Hepatocyte (in vitro differentiated cells): ENCODE results near the gene SREBF1. TPM values are rescaled to one million over a fixed set of nuclear protein-coding genes. Genes with fewer than 3 reads are reported as not detected.

ENCODE experiments used
- DNase-seq: peaks from one replicate; pipeline ENCODE4 v3.0.0-alpha.2; 2016; ENCODE audit warnings: low spot score
- H2AFZ ChIP-seq: fragments of 200-600 bp; sonication (generic); 2 replicates; pipeline ENCODE4 v1.6.0; 2016; ENCODE audit warnings: antibody characterized with exemption, mild to moderate bottlenecking
- H3K27ac ChIP-seq: fragments of 200-600 bp; sonication (generic); 2 replicates; pipeline ENCODE4 v1.5.1; 2016; ENCODE audit warnings: mild to moderate bottlenecking
- H3K27me3 ChIP-seq: fragments of 200-600 bp; sonication (generic); 2 replicates; pipeline ENCODE4 v1.6.1; 2016
- H3K36me3 ChIP-seq: fragments of 200-600 bp; sonication (generic); replicated peaks from 2 replicates; pipeline ENCODE4 v1.5.1; 2016; ENCODE audit warnings: low read depth; ENCODE audit not compliant: insufficient read depth
- H3K4me1 ChIP-seq: fragments of 200-600 bp; sonication (generic); 2 replicates; pipeline ENCODE4 v1.5.1; 2016; ENCODE audit warnings: mild to moderate bottlenecking, moderate library complexity; ENCODE audit not compliant: insufficient read depth
- H3K4me2 ChIP-seq: fragments of 200-600 bp; sonication (generic); 2 replicates; pipeline ENCODE4 v1.6.0; 2016
- H3K4me3 ChIP-seq: fragments of 200-600 bp; sonication (generic); 2 replicates; pipeline ENCODE4 v1.5.1; 2016; ENCODE audit warnings: mild to moderate bottlenecking
- H3K79me2 ChIP-seq: fragments of 200-600 bp; sonication (generic); 2 replicates; pipeline ENCODE4 v1.6.0; 2017; ENCODE audit warnings: mild to moderate bottlenecking
- H3K9me2 ChIP-seq: fragments of 200-600 bp; sonication (generic); replicated peaks from 2 replicates; pipeline ENCODE4 v1.6.0; 2017; ENCODE audit warnings: mild to moderate bottlenecking; ENCODE audit not compliant: insufficient read depth
- H3K9me3 ChIP-seq: fragments of 200-600 bp; sonication (generic); 2 replicates; pipeline ENCODE4 v1.5.1; 2016; ENCODE audit warnings: low read depth, mild to moderate bottlenecking
- H4K20me1 ChIP-seq: fragments of 200-600 bp; sonication (generic); 2 replicates; pipeline ENCODE4 v1.6.0; 2016; ENCODE audit warnings: mild to moderate bottlenecking; ENCODE audit not compliant: insufficient read depth, poor library complexity, severe bottlenecking
- EZH2 ChIP-seq: fragments of 200-600 bp; sonication (generic); IDR thresholded peaks from 2 replicates; pipeline ENCODE4 v1.6.1; 2016; ENCODE audit warnings: antibody characterized with exemption, mild to moderate bottlenecking, borderline replicate concordance
- EZH2phosphoT487 ChIP-seq: fragments of 200-600 bp; sonication (generic); IDR thresholded peaks from one replicate; pipeline ENCODE4 v1.6.1; 2018; ENCODE audit warnings: antibody characterized with exemption, mild to moderate bottlenecking, low read depth, moderate library complexity; ENCODE audit not compliant: unreplicated experiment, severe bottlenecking
- WGBS: methylation state at CpG from one replicate; pipeline ENCODE4 v1.1.6; 2016; ENCODE audit warnings: low lambda C conversion rate; ENCODE audit errors: missing lambda C conversion rate; 5-methylcytosine and 5-hydroxymethylcytosine counted together
- polyA plus RNA-seq: library from polyadenylated mRNA; unstranded; fragments of >200 nt; fragmentation: Nextera tagmentation; extraction: Ambion mirVana; gene quantifications from 2 replicates; pipeline ENCODE4 v1.2.1, GENCODE V29; 2016
- total RNA-seq: library from RNA; depleted of rRNA; stranded (reverse); fragments of >200 nt; gene quantifications from 2 replicates; pipeline ENCODE4 v1.2.3, GENCODE V29; 2014
- TF ChIP-seq, protein P1 (sequence below): fragments of 200-600 bp; sonication (generic); IDR thresholded peaks from 2 replicates; pipeline ENCODE4 v1.5.1; 2016; ENCODE audit warnings: antibody characterized with exemption, mild to moderate bottlenecking; ENCODE audit not compliant: poor library complexity

The SREBF1 gene
- total and polyA plus RNA-seq, 2 experiments from 2014 or later: 57.1 to 140 TPM

DNA sequence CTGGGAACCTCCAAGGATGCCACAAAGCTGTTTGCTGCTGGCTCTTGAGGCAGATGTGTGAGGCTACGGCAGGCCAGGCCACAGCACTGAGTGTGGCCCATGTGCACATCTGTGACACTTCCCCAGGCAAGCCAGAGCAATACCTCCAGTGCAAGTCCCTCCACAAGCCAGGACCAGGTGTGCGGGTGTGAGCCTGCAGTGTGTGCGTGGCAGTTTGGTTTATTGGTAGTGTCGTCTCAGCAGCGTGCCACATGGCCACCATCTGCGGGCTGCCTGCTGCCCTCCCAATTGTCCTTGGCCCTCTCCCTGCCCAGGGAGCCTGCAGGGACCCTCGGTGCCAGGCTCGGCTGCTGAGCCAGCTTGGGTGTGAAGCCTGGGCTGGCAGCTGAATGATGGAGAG lies 9.9 kb upstream of the SREBF1 start:
- H3K9me2 ChIP-seq: no peaks in the 10 kb centered on the region
- no peaks in the 10 kb centered on the region for H3K36me3 ChIP-seq
- H3K27ac ChIP-seq: no peak overlapping the region
- H3K9me3 ChIP-seq: no peaks in the 10 kb centered on the region
- no peak overlapping the region for H3K4me3 ChIP-seq
- no peak overlapping the region for H3K4me2 ChIP-seq
- no peaks in the 10 kb centered on the region for H3K79me2 ChIP-seq
- no peaks in the 10 kb centered on the region for H4K20me1 ChIP-seq
- TF ChIP-seq EZH2 (no peak), EZH2phosphoT487 (no peak)
- TF ChIP-seq, protein P1, sequence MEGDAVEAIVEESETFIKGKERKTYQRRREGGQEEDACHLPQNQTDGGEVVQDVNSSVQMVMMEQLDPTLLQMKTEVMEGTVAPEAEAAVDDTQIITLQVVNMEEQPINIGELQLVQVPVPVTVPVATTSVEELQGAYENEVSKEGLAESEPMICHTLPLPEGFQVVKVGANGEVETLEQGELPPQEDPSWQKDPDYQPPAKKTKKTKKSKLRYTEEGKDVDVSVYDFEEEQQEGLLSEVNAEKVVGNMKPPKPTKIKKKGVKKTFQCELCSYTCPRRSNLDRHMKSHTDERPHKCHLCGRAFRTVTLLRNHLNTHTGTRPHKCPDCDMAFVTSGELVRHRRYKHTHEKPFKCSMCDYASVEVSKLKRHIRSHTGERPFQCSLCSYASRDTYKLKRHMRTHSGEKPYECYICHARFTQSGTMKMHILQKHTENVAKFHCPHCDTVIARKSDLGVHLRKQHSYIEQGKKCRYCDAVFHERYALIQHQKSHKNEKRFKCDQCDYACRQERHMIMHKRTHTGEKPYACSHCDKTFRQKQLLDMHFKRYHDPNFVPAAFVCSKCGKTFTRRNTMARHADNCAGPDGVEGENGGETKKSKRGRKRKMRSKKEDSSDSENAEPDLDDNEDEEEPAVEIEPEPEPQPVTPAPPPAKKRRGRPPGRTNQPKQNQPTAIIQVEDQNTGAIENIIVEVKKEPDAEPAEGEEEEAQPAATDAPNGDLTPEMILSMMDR: no peak
- H3K4me1 ChIP-seq: peaks cover 15% of the 10 kb centered on the region
- H3K27me3 ChIP-seq: no peaks in the 10 kb centered on the region
- DNase-seq: no peak
- H2AFZ ChIP-seq: no peak overlapping the region
- WGBS: 88% methylated on average over 8 of the region's 8 CpGs

DNA sequence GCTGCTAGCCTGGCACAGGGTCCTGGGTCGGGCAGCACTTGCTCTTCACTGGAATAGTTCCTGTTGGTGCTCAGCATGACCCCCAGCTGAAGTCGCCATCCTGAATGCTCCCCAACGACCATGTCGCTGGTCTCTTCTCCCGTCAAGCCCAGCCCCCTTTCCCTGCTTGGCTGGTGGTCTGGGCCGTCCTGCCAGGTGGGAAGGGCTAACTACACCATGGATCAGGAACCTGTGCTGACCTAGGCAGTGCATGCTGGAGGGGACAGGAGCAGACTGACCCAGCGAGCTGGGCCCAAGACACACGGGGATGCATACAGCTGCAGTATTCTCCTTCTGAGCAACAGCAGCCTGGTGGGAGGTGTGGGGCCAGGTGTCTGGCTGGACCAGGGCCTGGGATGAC lies 9.2 kb upstream of the SREBF1 start:
- Histone ChIP-seq H3K27ac (no peak overlapping the region), H3K79me2 (no peaks in the 10 kb centered on the region), H3K9me3 (no peaks in the 10 kb centered on the region), H3K36me3 (no peaks in the 10 kb centered on the region), H4K20me1 (no peaks in the 10 kb centered on the region), H3K9me2 (no peaks in the 10 kb centered on the region), H3K4me2 (no peak overlapping the region), H2AFZ (no peak overlapping the region), H3K27me3 (no peaks in the 10 kb centered on the region), H3K4me1 (peaks cover 14% of the 10 kb centered on the region), H3K4me3 (no peak overlapping the region)
- 84% methylated on average over 8 of the region's 8 CpGs for WGBS
- TF ChIP-seq, protein P1: no peak
- TF ChIP-seq EZH2: no peak
- no peak for TF ChIP-seq EZH2phosphoT487
- DNase-seq: no peak

DNA sequence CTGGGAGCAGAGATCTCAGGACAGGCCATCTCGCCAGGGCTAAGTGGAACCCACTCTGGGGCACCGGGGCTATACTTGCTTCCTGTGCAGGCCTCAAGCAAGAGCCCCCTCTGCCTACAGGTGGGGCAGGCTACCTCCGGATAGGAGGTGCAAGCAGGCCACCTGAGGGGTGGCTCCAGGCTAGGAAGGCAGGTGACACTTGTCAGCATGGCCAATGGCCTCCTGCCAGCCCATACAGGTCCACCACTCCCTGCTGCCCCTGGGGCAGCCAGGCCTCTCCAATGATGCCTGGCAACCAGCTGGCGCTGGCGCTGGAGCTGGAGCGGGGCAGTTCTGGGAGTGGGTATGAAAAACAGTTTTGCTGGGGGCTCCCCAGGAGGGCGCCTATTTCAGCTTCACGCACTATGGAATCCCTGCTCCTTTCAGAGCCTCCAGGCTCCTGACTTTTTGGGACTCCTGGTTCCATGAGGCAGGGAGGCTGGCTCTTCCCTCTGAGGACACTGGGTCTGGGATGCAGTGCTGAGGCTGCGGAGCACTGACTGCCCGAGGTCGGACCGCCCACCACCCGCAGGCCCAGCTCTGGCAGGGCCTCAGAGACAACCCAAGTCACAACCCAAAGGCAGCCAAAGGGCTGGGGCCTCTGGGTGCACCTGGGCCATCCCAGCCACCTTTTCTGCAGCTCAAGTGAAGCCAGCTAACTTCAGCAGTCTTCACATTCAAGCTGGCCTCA lies 8.4 kb upstream of the SREBF1 start:
- no peak overlapping the region for H2AFZ ChIP-seq
- H3K4me1 ChIP-seq: peaks cover 13% of the 10 kb centered on the region
- no peak overlapping the region for H3K4me2 ChIP-seq
- no peaks in the 10 kb centered on the region for H3K9me3 ChIP-seq
- no peaks in the 10 kb centered on the region for H3K36me3 ChIP-seq
- no peak overlapping the region for H3K4me3 ChIP-seq
- no peak overlapping the region for H3K27ac ChIP-seq
- TF ChIP-seq EZH2: no peak
- no peak for TF ChIP-seq EZH2phosphoT487
- TF ChIP-seq, protein P1: no peak
- no peaks in the 10 kb centered on the region for H3K9me2 ChIP-seq
- WGBS: 89% methylated on average over 13 of the region's 13 CpGs
- no peaks in the 10 kb centered on the region for H3K27me3 ChIP-seq
- H3K79me2 ChIP-seq: no peaks in the 10 kb centered on the region
- no peak for DNase-seq
- H4K20me1 ChIP-seq: no peaks in the 10 kb centered on the region
